GM12878 (cell line): ENCODE results near the gene GTF2A1. TPM values are rescaled to one million over a fixed set of nuclear protein-coding genes. Genes with fewer than 3 reads are reported as not detected.
"Not testable (repeated sequence)": the region's sequence is repeated elsewhere in the genome, so short reads cannot be mapped to it uniquely, and the experiment has no call there.

Experiments
- ATAC-seq: fragments of 200-7000 bp; cut with Tn5 transposase; 3 replicates; pipeline ENCODE4 v1.9.1; 2020; ENCODE audit warnings: mild to moderate bottlenecking, moderate library complexity
- BruUV-seq: library from RNA; stranded (reverse); fragments of 400-500 nt; replicated peaks from 2 replicates; lab custom pipeline; 2021; lab: Mats Ljungman, UMichigan
- CTCF ChIA-PET: fragments of 300-600 bp; sonication (Branson Sonifier 250); formaldehyde crosslinking; extraction: SDS; loops from one replicate; lab custom pipeline; 2021; ENCODE audit warnings: inconsistent platforms; lab: Yijun Ruan, JAX
- POLR2A ChIA-PET: fragments of 350-600 bp; formaldehyde crosslinking; extraction: SDS; loops from one replicate; lab custom pipeline; 2021; ENCODE audit warnings: inconsistent platforms; lab: Charles Lee
- RAD21 ChIA-PET: fragments of 300-600 bp; sonication (Branson Sonifier 250); formaldehyde crosslinking; loops from one replicate; lab custom pipeline; 2023; ENCODE audit warnings: antibody characterized with exemption; ENCODE audit not compliant: unreplicated experiment; lab: Charles Lee
- SMC1A ChIA-PET: fragments of 300-600 bp; sonication (Branson Sonifier 250); formaldehyde crosslinking; loops from one replicate; lab custom pipeline; 2023; ENCODE audit not compliant: unreplicated experiment, uncharacterized antibody; lab: Charles Lee
- DNase-seq: peaks from one replicate; pipeline ENCODE4 v3.0.0-alpha.2; 2011; ENCODE audit warnings: low read depth, low spot score
- FAIRE-seq: peaks from 3 replicates; lab custom pipeline; 2011; peaks lifted over from hg19 to GRCh38; lab: Jason Lieb, UNC
- H2AFZ ChIP-seq: 2 replicates; pipeline ENCODE4 v1.6.0; 2011; ENCODE audit warnings: low read depth, low read length, control low read depth; ENCODE audit not compliant: control insufficient read depth
- H3K27ac ChIP-seq: 2 replicates; pipeline ENCODE4 v1.5.1; 2011; ENCODE audit warnings: control low read depth; ENCODE audit not compliant: control insufficient read depth, insufficient read depth
- H3K27me3 ChIP-seq, 2 experiments: replicated peaks in 1 of 2; 2 replicates each; pipeline versions ENCODE4 v1.6.0 to v1.6.1; 2011; ENCODE audit warnings: low read length in 1 of 2; ENCODE audit not compliant: control insufficient read depth in 2 of 2, insufficient read depth in 2 of 2
- H3K36me3 ChIP-seq, 2 experiments: 2 replicates each; pipeline ENCODE4 v1.5.1; 2011; ENCODE audit warnings: low read length in 1 of 2; ENCODE audit not compliant: control insufficient read depth in 2 of 2, insufficient read depth in 2 of 2
- H3K4me1 ChIP-seq: 2 replicates; pipeline ENCODE4 v1.6.1; 2011; ENCODE audit warnings: mild to moderate bottlenecking, low read length, moderate library complexity, mixed read lengths; ENCODE audit not compliant: control insufficient read depth, insufficient read depth
- H3K4me2 ChIP-seq: 2 replicates; pipeline ENCODE4 v1.6.0; 2011; ENCODE audit warnings: control low read depth; ENCODE audit not compliant: control insufficient read depth, insufficient read depth
- H3K4me3 ChIP-seq: fragments of 200-600 bp; sonication (generic); 2 replicates; pipeline ENCODE4 v1.5.1; 2016
- H3K79me2 ChIP-seq: 2 replicates; pipeline ENCODE4 v1.6.0; 2011; ENCODE audit warnings: low read length; ENCODE audit not compliant: control insufficient read depth, insufficient read depth
- H3K9ac ChIP-seq: 2 replicates; pipeline ENCODE4 v1.8.0; 2011; ENCODE audit warnings: low read length, control low read depth, mixed read lengths; ENCODE audit not compliant: control insufficient read depth, insufficient read depth
- H3K9me3 ChIP-seq: replicated peaks from 3 replicates; pipeline ENCODE4 v1.5.1; 2011; ENCODE audit warnings: mild to moderate bottlenecking, low read length; ENCODE audit not compliant: control insufficient read depth, insufficient read depth
- H4K20me1 ChIP-seq: 2 replicates; pipeline ENCODE4 v1.6.0; 2011; ENCODE audit not compliant: control insufficient read depth, insufficient read depth
- BMI1 ChIP-seq: fragments of 450-650 bp; IDR thresholded peaks from 2 replicates; pipeline ENCODE4 v1.6.1; 2016; ENCODE audit warnings: mild to moderate bottlenecking, moderate library complexity, borderline replicate concordance
- CEBPB ChIP-seq, 2 experiments: fragments of 150-350 bp in 1 of 2; IDR thresholded peaks; 2 replicates each; pipeline ENCODE4 v1.6.1; 2012 to 2014; ENCODE audit warnings: low read depth in 2 of 2, low read length in 2 of 2, borderline replicate concordance in 1 of 2, inconsistent platforms in 1 of 2
- MEF2B ChIP-seq: fragments of 450-650 bp; IDR thresholded peaks from 2 replicates; pipeline ENCODE4 v1.6.1; 2018; ENCODE audit warnings: mild to moderate bottlenecking, moderate library complexity; ENCODE audit not compliant: partially characterized antibody, poor library complexity, severe bottlenecking
- NFYB ChIP-seq: IDR thresholded peaks from 2 replicates; pipeline ENCODE4 v1.6.1; 2011; ENCODE audit warnings: low read depth, mild to moderate bottlenecking, low read length, improper control_type of control experiment, moderate library complexity; ENCODE audit not compliant: insufficient read depth
- NR2C2 ChIP-seq: IDR thresholded peaks from 2 replicates; pipeline ENCODE4 v1.6.1; 2011; ENCODE audit warnings: borderline replicate concordance, low read depth; ENCODE audit not compliant: control insufficient read depth, insufficient read length
- WGBS: methylation state at CpG from one replicate; pipeline ENCODE4 v1.1.6; 2016; ENCODE audit warnings: low lambda C conversion rate; ENCODE audit not compliant: insufficient replicate concordance, insufficient coverage; ENCODE audit errors: missing lambda C conversion rate; 5-methylcytosine and 5-hydroxymethylcytosine counted together
- in situ Hi-C: fragments of 300-500 bp; cut with MboI; formaldehyde crosslinking; loops from 9 replicates; pipeline ENCODE4 v1.14.3; 2018; ENCODE audit warnings: mixed read lengths
- intact Hi-C: fragments of 100-400 bp; cut with micrococcal nuclease; formaldehyde crosslinking; loops from one replicate; pipeline ENCODE4 v1.14.2; 2022; ENCODE audit not compliant: unreplicated experiment
- polyA plus RNA-seq, 11 experiments: library from polyadenylated mRNA; depleted of rRNA in 4 of 11; unstranded in 6 of 11; stranded (reverse) in 5 of 11; fragments of >200 nt; fragmentation: Nextera tagmentation in 4 of 11; fragmentation: Illumina TruSeq in 1 of 11; extraction: Ambion mirVana in 4 of 11; extraction: Trizol in 1 of 11; gene quantifications; 1 replicate in 1 of 11; 2 replicates in 10 of 11; pipeline versions ENCODE4 v1.2.1 to v1.2.3, GENCODE V29; 2011 to 2016; ENCODE audit warnings: inconsistent platforms in 2 of 11, missing spikeins in 2 of 11, low read depth in 1 of 11
- total RNA-seq, 4 experiments: library from RNA; depleted of rRNA in 3 of 4; stranded (reverse); fragments of >200 nt in 3 of 4; fragmentation: Illumina TruSeq in 1 of 4; extraction: Trizol in 1 of 4; gene quantifications; 2 replicates each; pipeline versions ENCODE4 v1.2.1 to v1.2.3, GENCODE V29; 2013 to 2021

GTF2A1 gene
- total and polyA plus RNA-seq, 10 of the 15 experiments (the other 5 are each of a cell fraction or from before 2014, with no cell fraction given) = 2.5 to 28.7 (median 14.9) TPM

DNA sequence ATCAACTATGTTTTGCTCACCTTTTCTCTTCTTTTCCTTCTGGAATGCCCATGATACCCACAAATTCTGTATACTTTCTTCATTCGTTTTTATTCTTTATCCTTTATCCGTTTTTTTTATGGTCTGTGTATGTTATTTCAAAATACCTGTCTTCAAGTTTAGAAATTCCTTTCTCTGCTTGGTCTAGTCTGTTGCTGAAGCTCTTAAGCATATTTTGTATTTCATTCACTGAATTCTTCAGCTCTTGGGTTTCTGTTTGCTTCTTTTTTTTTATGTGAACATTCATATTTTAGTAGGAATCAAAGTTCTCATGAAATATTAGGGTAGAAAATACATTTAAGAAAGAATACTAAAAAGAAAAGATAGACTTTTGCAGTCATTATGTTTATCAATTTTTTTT, 22.7 kb upstream of the GTF2A1 start:
- BruUV-seq = no TSS peak
- in situ Hi-C loops (no loop called here), intact Hi-C loops (no loop called here)
- ATAC-seq (no peak), DNase-seq (no peak), FAIRE-seq (no peak)
- ChIA-PET POLR2A (interaction anchor here (0.6 kb wide), 1 partner anchor 318 kb away, joined by 4 read pairs; no protein-coding TSS in a partner anchor), CTCF (no interaction called here), SMC1A (interaction anchor here (0.6 kb wide), 1 partner anchor 455 kb away, joined by 3 read pairs; no protein-coding TSS in a partner anchor), RAD21 (no interaction called here)
- no peaks in the 10 kb centered on the region for H3K4me1 ChIP-seq
- TF ChIP-seq MEF2B = no peak
- TF ChIP-seq CEBPB (IDR thresholded peaks at IDR 0.05; ENCODE audit: borderline replicate concordance in 1 of 2, low read depth in 2 of 2, low read length in 2 of 2) = no peak
- no peak for TF ChIP-seq BMI1
- no peak for TF ChIP-seq NR2C2
- 3% methylated on average over 2 of the region's 2 CpGs for WGBS
- no peak overlapping the region for H3K4me3 ChIP-seq
- no peaks in the 10 kb centered on the region for H3K79me2 ChIP-seq
- no peaks in the 10 kb centered on the region; the same call in 2 of the 3 replicates for H3K9me3 ChIP-seq
- no peak overlapping the region for H3K9ac ChIP-seq
- H4K20me1 ChIP-seq = no peaks in the 10 kb centered on the region
- no peaks in the 10 kb centered on the region for H3K27me3 ChIP-seq
- no peak overlapping the region for H3K27ac ChIP-seq
- no peak overlapping the region for H3K4me2 ChIP-seq
- H3K36me3 ChIP-seq = no peaks in the 10 kb centered on the region
- H2AFZ ChIP-seq = no peak overlapping the region

DNA sequence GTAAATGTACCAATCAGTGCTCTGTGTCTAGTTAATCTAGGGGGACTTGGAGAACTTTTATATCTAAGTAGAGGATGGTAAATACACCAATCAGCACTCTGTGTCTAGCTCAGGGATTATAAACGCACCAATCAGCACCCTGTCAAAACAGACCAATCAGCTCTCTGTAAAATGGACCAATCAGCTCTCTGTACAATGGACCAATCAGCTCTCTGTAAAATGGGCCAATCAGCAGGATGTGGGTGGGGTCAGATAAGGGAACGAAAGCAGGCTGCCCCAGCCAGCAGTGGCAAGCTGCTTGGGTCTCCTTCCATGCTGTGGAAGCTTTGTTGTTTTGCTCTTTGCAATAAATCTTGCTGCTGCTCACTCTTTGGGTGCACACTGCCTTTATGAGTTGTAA, 16.1 kb upstream of the GTF2A1 start:
- H3K27ac ChIP-seq, H3K4me1 ChIP-seq, H4K20me1 ChIP-seq, in situ Hi-C loops, RAD21 ChIA-PET, intact Hi-C loops, H3K79me2 ChIP-seq, FAIRE-seq, H3K27me3 ChIP-seq, DNase-seq, ATAC-seq, SMC1A ChIA-PET, H2AFZ ChIP-seq, POLR2A ChIA-PET, H3K4me3 ChIP-seq, H3K36me3 ChIP-seq, H3K4me2 ChIP-seq, H3K9ac ChIP-seq, H3K9me3 ChIP-seq, BruUV-seq: not testable (repeated sequence)
- CTCF ChIA-PET = interaction anchor here (1.2 to 2.0 kb wide), 2 partner anchors 34 to 228 kb away, joined by 4 to 5 read pairs; no protein-coding TSS in a partner anchor
- 77% methylated on average over 2 of the region's 2 CpGs for WGBS
- TF ChIP-seq NFYB = 0 out of 2 replicates have a peak, but pooled peaks have one; percentile 27
